ENCODE results near the gene P2RX6.

DNA sequence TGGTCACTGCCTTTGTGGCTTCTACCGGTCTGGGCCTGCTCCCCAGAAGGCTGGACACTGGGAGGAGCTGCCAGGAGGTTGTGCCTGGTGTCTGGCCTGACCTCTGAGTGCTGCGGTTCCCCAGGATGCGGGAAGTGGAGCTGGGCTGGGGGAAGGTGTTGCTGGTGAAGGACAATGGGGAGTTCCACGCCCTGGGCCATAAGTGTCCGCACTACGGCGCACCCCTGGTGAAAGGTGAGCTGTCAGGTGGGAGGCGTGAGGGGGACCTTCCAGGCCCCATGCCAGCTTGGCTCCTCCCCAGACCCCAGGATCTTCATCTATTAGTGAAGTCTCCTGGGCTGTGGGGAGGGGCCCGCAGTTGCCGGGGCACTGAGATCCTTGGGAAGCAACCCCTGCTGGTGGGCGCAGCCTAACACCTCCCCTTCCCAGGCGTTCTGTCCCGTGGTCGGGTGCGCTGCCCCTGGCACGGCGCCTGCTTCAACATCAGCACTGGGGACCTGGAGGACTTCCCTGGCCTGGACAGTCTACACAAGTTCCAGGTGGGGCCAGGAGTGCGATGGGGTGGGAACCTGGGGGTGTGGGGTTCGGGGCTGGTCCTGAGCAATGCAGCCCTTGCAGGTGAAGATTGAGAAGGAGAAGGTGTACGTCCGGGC, 41.2 kb upstream of the P2RX6 start:
- TF ChIP-seq POLR2AphosphoS5 (IDR thresholded peaks at IDR 0.05; ENCODE audit: low read depth, low read length) (no peak), POLR2A (IDR thresholded peaks at IDR 0.05; ENCODE audit: low read depth, low read length) (no peak), SPI1 (IDR thresholded peaks at IDR 0.05; ENCODE audit: low read depth, low read length) (no peak), TAF1 (IDR thresholded peaks at IDR 0.05; ENCODE audit: low read depth, low read length) (no peak), POU2F2 (IDR thresholded peaks at IDR 0.05; ENCODE audit: low read depth, low read length) (no peak), PAX5 (IDR thresholded peaks at IDR 0.05; ENCODE audit: insufficient read depth, low read length, severe bottlenecking) (no peak)
